ENCODE data around the gene KRT33B. TPM values are rescaled to one million over a fixed set of nuclear protein-coding genes. Genes with fewer than 3 reads are reported as not detected.

The KRT33B gene
- polyA plus RNA-seq, 1 donor from 2014 or later = not detected

DNA sequence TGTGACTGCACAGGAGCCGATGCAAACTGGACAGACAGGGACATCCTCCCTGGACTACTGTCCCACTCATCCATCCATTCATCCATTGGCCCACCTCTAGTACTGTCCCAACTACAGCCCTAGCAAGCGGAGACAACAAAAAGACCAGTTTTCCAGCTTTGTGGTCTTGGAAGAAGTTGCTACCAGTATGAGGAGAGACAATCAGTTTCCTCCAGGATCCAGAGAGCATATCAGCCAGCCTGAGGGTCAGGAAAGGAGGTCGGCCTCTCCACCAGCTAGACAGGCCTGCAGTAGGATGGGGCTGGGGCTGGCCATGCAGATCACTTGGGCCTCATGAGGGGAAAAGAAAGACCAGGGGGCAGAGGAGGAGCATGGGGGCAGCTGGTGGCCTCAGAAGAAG, 35.8 kb downstream of the KRT33B start:
- Histone ChIP-seq H3K27ac (ENCODE audit: low read length) (no peak overlapping the region), H2AFZ (ENCODE audit: low read depth, low read length) (no peak overlapping the region), H3K79me2 (replicated peaks; ENCODE audit: insufficient read depth, low read length) (no peaks in the 10 kb centered on the region), H3K9me3 (ENCODE audit: low read length) (no peaks in the 10 kb centered on the region), H4K20me1 (ENCODE audit: insufficient read depth) (no peaks in the 10 kb centered on the region), H3K36me3 (ENCODE audit: insufficient read depth, low read length) (no peaks in the 10 kb centered on the region), H3K9ac (ENCODE audit: low read length) (no peak overlapping the region), H3K4me2 (ENCODE audit: low read length) (no peak overlapping the region), H3K9me2 (ENCODE audit: insufficient read depth, low read length) (no peaks in the 10 kb centered on the region), H3K4me3 (ENCODE audit: low read length) (no peak overlapping the region), H3F3A (ENCODE audit: insufficient read depth, low read length, poor library complexity, severe bottlenecking) (no peaks in the 10 kb centered on the region), H3K27me3 (ENCODE audit: insufficient read depth, low read depth, low read length) (no peaks in the 10 kb centered on the region)
- TF ChIP-seq POLR2AphosphoS5 (IDR thresholded peaks at IDR 0.05) (no peak), REST (IDR thresholded peaks at IDR 0.05; ENCODE audit: borderline replicate concordance) (no peak), TAF1 (IDR thresholded peaks at IDR 0.05; ENCODE audit: low read depth) (no peak), RAD21 (conservative IDR thresholded peaks at IDR 0.05) (no peak), MXI1 (conservative IDR thresholded peaks at IDR 0.05; ENCODE audit: poor library complexity, severe bottlenecking) (no peak), SMC3 (conservative IDR thresholded peaks at IDR 0.05; ENCODE audit: poor library complexity) (no peak), EZH2 (IDR thresholded peaks at IDR 0.05; ENCODE audit: borderline replicate concordance, insufficient read depth, low read length, poor library complexity, severe bottlenecking) (no peak), EP300 (conservative IDR thresholded peaks at IDR 0.05; ENCODE audit: poor library complexity, severe bottlenecking) (no peak)
- TF ChIP-seq, protein P1, sequence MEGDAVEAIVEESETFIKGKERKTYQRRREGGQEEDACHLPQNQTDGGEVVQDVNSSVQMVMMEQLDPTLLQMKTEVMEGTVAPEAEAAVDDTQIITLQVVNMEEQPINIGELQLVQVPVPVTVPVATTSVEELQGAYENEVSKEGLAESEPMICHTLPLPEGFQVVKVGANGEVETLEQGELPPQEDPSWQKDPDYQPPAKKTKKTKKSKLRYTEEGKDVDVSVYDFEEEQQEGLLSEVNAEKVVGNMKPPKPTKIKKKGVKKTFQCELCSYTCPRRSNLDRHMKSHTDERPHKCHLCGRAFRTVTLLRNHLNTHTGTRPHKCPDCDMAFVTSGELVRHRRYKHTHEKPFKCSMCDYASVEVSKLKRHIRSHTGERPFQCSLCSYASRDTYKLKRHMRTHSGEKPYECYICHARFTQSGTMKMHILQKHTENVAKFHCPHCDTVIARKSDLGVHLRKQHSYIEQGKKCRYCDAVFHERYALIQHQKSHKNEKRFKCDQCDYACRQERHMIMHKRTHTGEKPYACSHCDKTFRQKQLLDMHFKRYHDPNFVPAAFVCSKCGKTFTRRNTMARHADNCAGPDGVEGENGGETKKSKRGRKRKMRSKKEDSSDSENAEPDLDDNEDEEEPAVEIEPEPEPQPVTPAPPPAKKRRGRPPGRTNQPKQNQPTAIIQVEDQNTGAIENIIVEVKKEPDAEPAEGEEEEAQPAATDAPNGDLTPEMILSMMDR (IDR thresholded peaks at IDR 0.05; ENCODE audit: poor library complexity, severe bottlenecking) = no peak

GRCh38 chr17:41333098-41333497, 36.5 kb downstream of the KRT33B start:
- Histone ChIP-seq H2AFZ (ENCODE audit: low read depth, low read length) (no peak overlapping the region), H3K4me3 (ENCODE audit: low read length) (no peak overlapping the region), H4K20me1 (ENCODE audit: insufficient read depth) (no peaks in the 10 kb centered on the region), H3K79me2 (replicated peaks; ENCODE audit: insufficient read depth, low read length) (no peaks in the 10 kb centered on the region), H3K27me3 (ENCODE audit: insufficient read depth, low read depth, low read length) (no peaks in the 10 kb centered on the region), H3K4me2 (ENCODE audit: low read length) (no peak overlapping the region), H3K9ac (ENCODE audit: low read length) (no peak overlapping the region), H3K27ac (ENCODE audit: low read length) (no peak overlapping the region), H3K36me3 (ENCODE audit: insufficient read depth, low read length) (no peaks in the 10 kb centered on the region), H3K9me3 (ENCODE audit: low read length) (no peaks in the 10 kb centered on the region), H3K9me2 (ENCODE audit: insufficient read depth, low read length) (no peaks in the 10 kb centered on the region), H3F3A (ENCODE audit: insufficient read depth, low read length, poor library complexity, severe bottlenecking) (no peaks in the 10 kb centered on the region)
- TF ChIP-seq TAF1 (IDR thresholded peaks at IDR 0.05; ENCODE audit: low read depth) = no peak
- TF ChIP-seq, protein P1 (IDR thresholded peaks at IDR 0.05; ENCODE audit: poor library complexity, severe bottlenecking) = no peak
- TF ChIP-seq REST (IDR thresholded peaks at IDR 0.05; ENCODE audit: borderline replicate concordance) = no peak
- no peak for TF ChIP-seq POLR2AphosphoS5 (IDR thresholded peaks at IDR 0.05)
